Upper lobe of left lung (tissue), 4 donors: Measurements from ENCODE around the gene RPS3.

Source experiments
- CTCF ChIP-seq, 6 experiments: fragments of 450-650 bp in 4 of 6; fragments of 200-600 bp in 2 of 6; sonication (generic) in 2 of 6; IDR thresholded peaks; one replicate each; pipeline ENCODE4 v1.5.1; 2016 to 2019; ENCODE audit warnings: antibody characterized with exemption in 6 of 6
- POLR2AphosphoS5 ChIP-seq, 2 donors: sonication (generic); formaldehyde crosslinking; IDR thresholded peaks; one replicate each; pipeline ENCODE4 v1.5.1; 2017; ENCODE audit warnings: antibody characterized with exemption in 2 of 2

- TF ChIP-seq CTCF (IDR thresholded peaks at IDR 0.05) (no peak), POLR2AphosphoS5 (IDR thresholded peaks at IDR 0.05) (no peak)
These were observed 32.5 kb downstream of the RPS3 start for GRCh38 chr11:75431533-75432525.
